NCI-H2227 (cell line): ENCODE measurements around the gene UBQLN4.

Experiments
- DNase-seq: peaks from one replicate; lab custom pipeline; 2025; ENCODE audit not compliant: unreplicated experiment; lab: John Stamatoyannopoulos, UW

The UBQLN4 gene

DNA sequence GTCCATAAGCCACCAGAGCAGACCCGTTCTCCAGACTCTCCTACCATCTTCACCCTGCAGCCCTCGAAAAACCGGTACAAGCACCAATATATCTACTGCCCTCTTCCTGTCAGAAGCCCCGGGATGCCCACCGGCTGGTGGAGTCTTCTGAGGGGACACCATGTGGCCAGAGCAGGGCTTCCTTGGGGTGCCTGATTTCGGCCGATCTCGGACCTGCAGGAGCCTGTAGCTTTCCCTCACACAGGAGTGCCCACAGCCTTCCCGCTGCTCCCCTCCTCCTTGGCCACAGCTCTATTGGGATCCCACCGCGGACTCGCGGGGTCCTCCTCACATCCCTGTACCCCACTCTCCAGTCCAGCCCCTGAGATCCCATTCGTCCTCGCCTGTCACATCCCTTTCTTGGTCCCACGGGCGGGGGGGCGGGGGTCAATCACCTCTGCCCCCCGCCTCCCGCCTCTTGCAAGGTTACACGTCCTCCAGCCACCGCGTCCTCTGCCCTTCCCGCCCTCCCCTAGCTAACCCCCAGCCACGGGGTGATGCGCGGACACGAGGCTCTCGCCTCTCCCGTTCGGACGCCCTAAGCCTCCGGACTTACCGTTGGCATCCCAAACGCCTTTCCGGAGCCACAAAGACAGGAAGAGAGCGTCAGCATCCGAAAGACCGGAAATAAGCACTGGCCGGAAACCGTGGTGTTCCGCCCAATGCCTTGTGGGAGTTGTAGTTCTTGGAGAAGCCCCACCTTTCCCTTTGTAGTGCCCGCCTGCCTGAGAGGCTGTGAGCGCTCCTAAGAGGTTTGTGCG, 33.1 kb downstream of the UBQLN4 start, which contains the start of gene SSR2:
Gene SSR2 (minus strand): TSS at position 659 of the 800 bp plus-strand sequence. CDS start 784 bp downstream, outside the sequence.
- peak; percentile 96 for DNase-seq

- no peak for DNase-seq
Measured at GRCh38 chr1:156019946-156020292, 33.7 kb downstream of the UBQLN4 start.

GRCh38 chr1:156014829-156015228, 38.8 kb downstream of the UBQLN4 start:
- DNase-seq, result no peak

- DNase-seq, result no peak
Measured at GRCh38 chr1:156012051-156012817, 41.4 kb downstream of the UBQLN4 start.

- DNase-seq, result no peak
Measured at GRCh38 chr1:156009404-156009803, 44.2 kb downstream of the UBQLN4 start.

GRCh38 chr1:156006666-156007376, 46.8 kb downstream of the UBQLN4 start:
- no peak for DNase-seq

DNA sequence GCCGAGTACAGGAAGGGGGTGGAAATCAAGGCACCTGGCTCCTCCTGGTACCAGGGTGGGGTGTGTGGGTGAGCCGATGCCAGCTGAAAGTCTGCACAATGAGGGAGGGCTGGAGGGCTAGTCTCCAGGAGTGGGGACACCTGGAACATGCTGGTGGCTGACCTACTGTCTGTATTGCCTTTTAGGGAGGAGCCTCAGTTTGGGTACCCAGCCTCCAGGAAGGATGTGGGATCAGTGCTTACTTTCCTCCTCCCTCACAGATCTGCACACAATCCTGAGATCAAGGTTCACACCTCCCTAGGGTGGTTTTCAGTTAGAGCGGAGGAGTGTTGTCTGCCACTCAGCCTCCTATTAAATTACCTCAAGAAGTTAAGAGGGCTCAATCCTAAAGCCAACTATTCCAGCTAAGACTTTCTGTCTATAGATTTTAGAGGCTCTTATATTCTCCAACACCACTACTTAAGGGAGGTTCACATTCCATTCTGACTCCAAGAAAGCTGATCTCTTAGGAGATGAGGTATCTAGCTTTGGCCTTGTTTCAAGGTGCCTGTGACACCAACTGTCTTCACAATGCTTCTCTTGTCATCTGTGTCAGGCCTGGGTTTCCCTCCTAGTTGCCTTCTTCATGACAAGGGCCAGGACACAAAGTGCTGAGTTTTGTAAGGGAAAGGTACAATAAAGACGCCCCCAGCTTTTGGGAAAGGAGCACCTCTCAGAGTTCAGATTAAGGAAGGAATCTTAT, 48.6 kb downstream of the UBQLN4 start:
- DNase-seq, result no peak

GRCh38 chr1:156003923-156004188, 49.7 kb downstream of the UBQLN4 start:
- DNase-seq, result no peak

GRCh38 chr1:156002188-156002911, 51.2 kb downstream of the UBQLN4 start:
- DNase-seq, result no peak

DNA sequence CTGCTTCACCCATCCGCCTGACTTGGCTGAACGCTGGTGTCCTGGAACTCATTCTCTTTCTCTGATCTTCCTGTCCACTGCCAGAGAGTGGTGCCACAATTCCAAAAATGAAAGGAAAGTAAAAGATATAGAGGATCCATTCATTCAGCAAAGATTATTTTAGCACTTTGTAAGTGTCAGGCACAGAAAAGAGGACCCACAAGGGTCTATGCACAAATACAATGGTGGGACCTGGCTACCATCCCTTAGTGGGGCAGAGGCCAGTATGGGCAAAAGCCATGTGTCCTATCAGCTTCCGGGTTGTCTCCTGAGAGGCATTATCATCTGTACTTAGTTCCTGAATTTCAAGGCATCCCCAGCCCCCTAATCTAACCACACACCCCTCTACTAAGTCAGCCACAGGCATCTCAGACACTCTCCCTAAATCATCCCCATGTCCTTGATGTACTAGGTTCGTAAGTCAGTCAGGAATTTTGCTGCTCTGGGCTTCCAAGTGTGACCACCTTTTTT, 51.9 kb downstream of the UBQLN4 start:
- no peak for DNase-seq

DNA sequence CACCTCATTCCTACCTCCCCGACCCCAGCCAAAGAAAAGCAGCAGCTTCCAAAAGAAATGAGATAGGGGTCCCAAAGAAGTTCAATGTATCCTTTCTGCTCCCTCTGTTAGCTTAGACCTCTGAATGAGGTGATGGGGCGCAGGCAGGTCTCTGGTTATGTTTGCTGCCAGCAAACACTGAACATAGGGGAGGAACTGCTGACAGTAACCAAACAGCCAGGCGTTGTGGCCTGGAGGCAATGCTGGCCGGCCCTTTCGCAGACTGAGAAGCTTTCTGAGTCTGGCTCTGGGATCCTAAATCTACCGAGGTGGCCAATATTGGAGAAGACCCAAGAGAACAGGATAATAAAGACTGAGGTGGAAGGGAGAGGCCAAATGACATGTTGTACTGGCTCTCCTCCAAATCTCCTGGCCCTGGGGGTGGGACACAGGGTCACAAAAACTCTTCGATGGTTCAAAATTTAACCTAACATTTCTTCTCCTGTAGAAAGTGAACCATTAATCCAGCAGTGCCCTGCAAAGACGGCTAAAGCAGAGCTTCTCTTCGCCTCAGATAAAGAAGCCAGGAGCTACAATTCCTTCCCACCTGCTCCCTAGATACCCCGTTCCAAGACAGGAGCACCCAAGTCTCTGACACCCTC, 52.5 kb downstream of the UBQLN4 start:
- no peak for DNase-seq

DNA sequence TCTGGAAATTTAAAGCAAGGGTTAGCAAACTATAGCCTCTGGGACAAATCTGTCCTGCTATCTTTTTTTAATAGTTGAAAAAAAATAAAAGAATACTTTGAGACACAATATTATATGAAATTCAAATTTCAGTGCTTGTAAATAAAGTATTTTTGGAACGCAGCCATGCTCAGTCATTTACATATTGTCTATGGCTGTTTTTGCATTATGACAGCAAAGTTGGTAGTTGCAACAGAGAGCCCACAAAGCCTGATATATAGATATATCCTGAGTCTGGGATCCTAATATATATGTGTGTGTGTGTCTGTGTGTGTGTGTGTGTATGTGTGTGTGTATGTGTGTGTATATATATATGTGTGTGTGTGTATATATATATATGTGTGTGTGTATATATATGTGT, 53.6 kb downstream of the UBQLN4 start:
- no peak for DNase-seq

GRCh38 chr1:155996166-155996565, 57.4 kb downstream of the UBQLN4 start:
- DNase-seq, result no peak

DNA sequence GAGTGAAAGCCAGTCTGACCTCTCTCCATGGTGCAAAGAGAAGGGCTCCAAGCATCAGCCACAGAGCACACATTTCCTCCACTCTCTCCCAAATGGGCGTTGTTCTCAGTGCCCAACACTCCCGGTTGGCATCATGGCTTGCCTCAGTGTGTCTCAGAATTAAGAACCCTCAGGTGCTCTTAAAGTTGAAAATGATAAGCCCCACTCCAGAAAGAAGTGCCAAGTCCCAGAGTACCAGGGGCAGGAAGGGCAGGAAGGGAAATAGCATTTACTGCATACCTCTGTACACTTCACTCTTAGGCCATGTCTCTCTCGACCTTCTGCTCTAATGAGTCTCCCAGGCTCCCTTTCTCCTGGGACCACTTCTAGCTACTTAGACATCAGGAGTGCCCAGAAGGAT, 60.0 kb downstream of the UBQLN4 start:
- no peak for DNase-seq

DNA sequence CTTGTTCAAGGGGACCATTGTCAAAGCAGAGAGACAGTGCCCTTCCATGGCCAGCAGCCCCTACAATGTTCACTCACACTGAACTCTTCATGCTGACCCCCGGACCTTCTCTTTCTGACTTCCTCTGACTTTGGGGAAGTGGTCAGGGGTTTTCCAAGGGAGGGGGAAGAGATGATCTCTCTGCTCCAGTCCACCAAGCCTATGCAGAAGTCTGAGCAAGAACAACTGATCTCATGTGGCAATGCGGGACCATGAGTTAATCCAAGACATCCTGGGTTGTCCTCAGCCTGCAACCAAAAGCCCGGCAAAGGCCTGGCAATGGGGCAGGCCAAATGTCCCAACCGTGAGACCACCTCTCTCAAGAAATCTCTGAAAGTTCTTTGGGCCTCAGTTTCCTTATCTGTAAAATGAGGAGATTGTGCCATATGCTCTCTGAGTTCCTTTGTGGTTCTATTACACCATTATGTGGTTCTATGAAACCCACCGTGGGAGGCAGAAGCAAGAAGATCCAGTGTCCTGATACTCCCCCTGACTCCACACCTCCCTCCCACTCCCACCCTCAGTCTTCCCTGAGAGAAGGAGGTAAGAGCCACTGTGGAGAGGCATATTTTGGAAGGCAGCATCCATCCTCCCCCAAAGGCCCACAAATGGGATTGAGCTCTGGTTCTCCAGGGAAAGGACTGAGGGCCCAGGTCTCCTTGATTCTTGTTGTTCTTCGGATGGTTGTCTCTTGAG, 63.4 kb downstream of the UBQLN4 start:
- no peak for DNase-seq

- peak; percentile 82 for DNase-seq
Measured at GRCh38 chr1:155989242-155990004, 64.2 kb downstream of the UBQLN4 start.
